Measurements from ENCODE around the gene ANXA8L1. TPM values are rescaled to one million over a fixed set of nuclear protein-coding genes. Genes with fewer than 3 reads are reported as not detected.
A peak's percentile ranks its signal among the peaks of the same experiment; 100 is the strongest.
"Not testable (repeated sequence)": the region's sequence is repeated elsewhere in the genome, so short reads cannot be mapped to it uniquely, and the experiment has no call there.

Gene ANXA8L1
- total and polyA plus RNA-seq, 4 donors = 12.0 to 23.9 (median 20.5) TPM

GRCh38 chr10:46368956-46369355, 6.6 kb upstream of the ANXA8L1 start:
- DNase-seq; H3K4me3 ChIP-seq; ATAC-seq (ENCODE audit: insufficient read depth, low FRiP score): not testable (repeated sequence)

DNA sequence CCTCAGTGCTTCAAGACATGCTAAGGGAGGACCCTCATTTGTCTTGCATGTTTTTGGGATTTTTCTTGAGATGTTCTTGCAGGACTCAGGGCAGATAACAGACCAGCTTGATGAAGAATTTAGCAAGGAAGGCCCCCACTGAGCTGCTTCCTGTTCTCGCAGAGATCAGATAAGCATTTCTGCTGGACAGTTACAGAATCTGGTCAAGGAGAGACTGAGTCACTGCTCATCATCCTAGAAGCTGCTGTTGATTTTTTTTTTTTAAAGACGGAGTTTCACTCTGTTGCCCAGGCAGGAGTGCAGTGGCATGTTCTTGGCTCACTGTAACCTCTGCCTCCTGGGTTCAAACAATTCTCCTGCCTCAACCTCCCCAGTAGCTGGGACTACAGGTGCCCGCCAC, 1.2 kb upstream of the ANXA8L1 start:
- not testable (repeated sequence) for H3K27ac ChIP-seq (ENCODE audit: low read depth in 1 of 2, low read length in 1 of 2); H3K4me1 ChIP-seq (ENCODE audit: control insufficient read depth in 5 of 5, insufficient read depth in 5 of 5, low read length in 5 of 5); DNase-seq; H3K36me3 ChIP-seq (ENCODE audit: control insufficient read depth in 4 of 4, insufficient read depth in 4 of 4, low read length in 4 of 4); H3K9me3 ChIP-seq (ENCODE audit: control insufficient read depth in 4 of 4, insufficient read depth in 3 of 4, low read length in 3 of 4); H3K27me3 ChIP-seq (ENCODE audit: control insufficient read depth in 3 of 3, insufficient read depth in 3 of 3, low read length in 2 of 3); H3K9ac ChIP-seq (ENCODE audit: insufficient read depth in 1 of 2, low read length in 2 of 2); ATAC-seq (ENCODE audit: insufficient read depth, low FRiP score); H3K4me3 ChIP-seq
- WGBS, 2 donors = 65% methylated on average over 2 of the region's 3 CpGs

More at GRCh38 chr10:46368956-46369355, 6.6 kb upstream of the ANXA8L1 start:
- not testable (repeated sequence) for H3K27ac ChIP-seq (ENCODE audit: low read depth in 1 of 2, low read length in 1 of 2); H3K4me1 ChIP-seq (ENCODE audit: control insufficient read depth in 5 of 5, insufficient read depth in 5 of 5, low read length in 5 of 5); H3K27me3 ChIP-seq (ENCODE audit: control insufficient read depth in 3 of 3, insufficient read depth in 3 of 3, low read length in 2 of 3); H3K9me3 ChIP-seq (ENCODE audit: control insufficient read depth in 4 of 4, insufficient read depth in 3 of 4, low read length in 3 of 4); H3K36me3 ChIP-seq (ENCODE audit: control insufficient read depth in 4 of 4, insufficient read depth in 4 of 4, low read length in 4 of 4); H3K9ac ChIP-seq (ENCODE audit: insufficient read depth in 1 of 2, low read length in 2 of 2)
- 89 to 92% methylated on average over 7 to 10 of the region's 11 CpGs for WGBS, 2 donors

- H3K9me3 ChIP-seq (ENCODE audit: control insufficient read depth in 4 of 4, insufficient read depth in 3 of 4, low read length in 3 of 4); H3K9ac ChIP-seq (ENCODE audit: insufficient read depth in 1 of 2, low read length in 2 of 2); H3K27me3 ChIP-seq (ENCODE audit: control insufficient read depth in 3 of 3, insufficient read depth in 3 of 3, low read length in 2 of 3); ATAC-seq (ENCODE audit: insufficient read depth, low FRiP score); H3K36me3 ChIP-seq (ENCODE audit: control insufficient read depth in 4 of 4, insufficient read depth in 4 of 4, low read length in 4 of 4); H3K27ac ChIP-seq (ENCODE audit: low read depth in 1 of 2, low read length in 1 of 2); H3K4me1 ChIP-seq (ENCODE audit: control insufficient read depth in 5 of 5, insufficient read depth in 5 of 5, low read length in 5 of 5); H3K4me3 ChIP-seq; DNase-seq: not testable (repeated sequence)
- no CpG with 5 or more reads among the region's 1 CpG for WGBS, 2 donors
These were observed 1.4 kb downstream of the ANXA8L1 start for GRCh38 chr10:46377022-46377421.

DNA sequence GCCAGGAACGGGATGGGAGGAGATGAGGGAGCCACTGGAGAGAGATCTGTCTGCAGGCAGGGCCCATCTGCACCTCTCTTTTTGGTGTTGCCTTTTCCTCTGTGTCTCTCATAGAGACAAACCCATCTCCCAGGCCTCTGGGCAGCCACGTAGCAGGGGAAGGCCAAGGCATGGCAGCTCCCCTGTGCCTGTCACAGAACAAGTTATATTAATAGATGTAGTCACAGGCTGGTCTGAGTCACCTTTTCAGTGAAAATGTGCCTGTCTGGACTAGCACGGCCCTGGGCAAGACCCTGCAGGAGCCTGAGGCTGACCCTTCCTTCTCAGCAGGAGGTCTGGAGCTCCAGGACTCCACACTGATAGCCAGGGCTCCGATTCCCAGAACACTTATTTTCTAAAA, 2.1 kb downstream of the ANXA8L1 start:
- not testable (repeated sequence) for H3K36me3 ChIP-seq (ENCODE audit: control insufficient read depth in 4 of 4, insufficient read depth in 4 of 4, low read length in 4 of 4); H3K9ac ChIP-seq (ENCODE audit: insufficient read depth in 1 of 2, low read length in 2 of 2); H3K9me3 ChIP-seq (ENCODE audit: control insufficient read depth in 4 of 4, insufficient read depth in 3 of 4, low read length in 3 of 4); H3K4me1 ChIP-seq (ENCODE audit: control insufficient read depth in 5 of 5, insufficient read depth in 5 of 5, low read length in 5 of 5); H3K4me3 ChIP-seq; H3K27me3 ChIP-seq (ENCODE audit: control insufficient read depth in 3 of 3, insufficient read depth in 3 of 3, low read length in 2 of 3); DNase-seq; ATAC-seq (ENCODE audit: insufficient read depth, low FRiP score); H3K27ac ChIP-seq (ENCODE audit: low read depth in 1 of 2, low read length in 1 of 2)
- 67% methylated on average over 1 of the region's 4 CpGs; no CpG with 5 or more reads in 1 of the 2 donors for WGBS, 2 donors

- not testable (repeated sequence) for DNase-seq; H3K9me3 ChIP-seq (ENCODE audit: control insufficient read depth in 4 of 4, insufficient read depth in 3 of 4, low read length in 3 of 4); H3K36me3 ChIP-seq (ENCODE audit: control insufficient read depth in 4 of 4, insufficient read depth in 4 of 4, low read length in 4 of 4); H3K27ac ChIP-seq (ENCODE audit: low read depth in 1 of 2, low read length in 1 of 2); H3K4me3 ChIP-seq; H3K27me3 ChIP-seq (ENCODE audit: control insufficient read depth in 3 of 3, insufficient read depth in 3 of 3, low read length in 2 of 3); H3K9ac ChIP-seq (ENCODE audit: insufficient read depth in 1 of 2, low read length in 2 of 2); H3K4me1 ChIP-seq (ENCODE audit: control insufficient read depth in 5 of 5, insufficient read depth in 5 of 5, low read length in 5 of 5)
- peak; percentile 73 for ATAC-seq (ENCODE audit: insufficient read depth, low FRiP score)
- 35 to 67% methylated on average over 3 to 5 of the region's 8 CpGs for WGBS, 2 donors
These were observed 2.5 kb downstream of the ANXA8L1 start for GRCh38 chr10:46378108-46378507.

DNA sequence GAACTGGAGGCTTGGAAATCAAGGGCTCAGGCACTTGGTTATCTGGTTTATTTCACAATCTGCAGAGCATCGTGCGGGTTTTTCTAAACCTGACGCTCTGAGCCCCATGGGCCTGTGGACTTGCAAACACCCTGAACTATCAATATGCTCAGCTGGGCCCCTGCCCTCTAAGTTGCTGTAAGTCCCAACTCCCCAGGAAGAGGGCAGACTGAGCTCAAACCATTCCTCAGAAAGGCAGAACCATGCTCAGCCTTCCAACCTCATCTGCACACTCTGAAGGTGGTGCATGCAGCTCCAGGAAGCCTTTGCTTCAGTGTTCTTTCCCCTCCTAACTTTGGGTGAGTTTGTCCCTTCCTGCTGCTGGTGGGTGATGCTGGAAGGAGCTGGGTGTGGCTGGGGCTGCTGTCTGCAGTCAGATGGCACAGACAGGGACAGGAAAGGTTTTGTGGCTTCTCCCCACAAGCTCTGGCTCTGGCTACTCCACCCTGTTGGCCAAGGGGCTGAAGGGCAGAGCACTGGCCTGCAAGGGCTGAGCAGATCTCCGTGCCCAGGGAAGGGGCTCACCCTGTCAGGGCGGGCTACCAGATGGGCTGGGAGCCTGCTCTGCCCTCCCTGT, 3.8 kb downstream of the ANXA8L1 start:
- not testable (repeated sequence) for DNase-seq; H3K36me3 ChIP-seq (ENCODE audit: control insufficient read depth in 4 of 4, insufficient read depth in 4 of 4, low read length in 4 of 4); H3K4me3 ChIP-seq; H3K9me3 ChIP-seq (ENCODE audit: control insufficient read depth in 4 of 4, insufficient read depth in 3 of 4, low read length in 3 of 4); H3K9ac ChIP-seq (ENCODE audit: insufficient read depth in 1 of 2, low read length in 2 of 2); ATAC-seq (ENCODE audit: insufficient read depth, low FRiP score); H3K27ac ChIP-seq (ENCODE audit: low read depth in 1 of 2, low read length in 1 of 2); H3K4me1 ChIP-seq (ENCODE audit: control insufficient read depth in 5 of 5, insufficient read depth in 5 of 5, low read length in 5 of 5); H3K27me3 ChIP-seq (ENCODE audit: control insufficient read depth in 3 of 3, insufficient read depth in 3 of 3, low read length in 2 of 3)
- 20 to 66% methylated on average over 1 to 2 of the region's 5 CpGs for WGBS, 2 donors

- H3K4me3 ChIP-seq; H3K27ac ChIP-seq (ENCODE audit: low read depth in 1 of 2, low read length in 1 of 2); H3K9ac ChIP-seq (ENCODE audit: insufficient read depth in 1 of 2, low read length in 2 of 2); DNase-seq; ATAC-seq (ENCODE audit: insufficient read depth, low FRiP score); H3K4me1 ChIP-seq (ENCODE audit: control insufficient read depth in 5 of 5, insufficient read depth in 5 of 5, low read length in 5 of 5); H3K27me3 ChIP-seq (ENCODE audit: control insufficient read depth in 3 of 3, insufficient read depth in 3 of 3, low read length in 2 of 3); H3K36me3 ChIP-seq (ENCODE audit: control insufficient read depth in 4 of 4, insufficient read depth in 4 of 4, low read length in 4 of 4); H3K9me3 ChIP-seq (ENCODE audit: control insufficient read depth in 4 of 4, insufficient read depth in 3 of 4, low read length in 3 of 4): not testable (repeated sequence)
- WGBS, 2 donors = no CpG with 5 or more reads among the region's 7 CpGs
These were observed 10.3 kb downstream of the ANXA8L1 start for GRCh38 chr10:46385858-46386257.

GRCh38 chr10:46386694-46387093, 11.1 kb downstream of the ANXA8L1 start:
- H3K27me3 ChIP-seq (ENCODE audit: control insufficient read depth in 3 of 3, insufficient read depth in 3 of 3, low read length in 2 of 3); DNase-seq; H3K4me3 ChIP-seq; H3K36me3 ChIP-seq (ENCODE audit: control insufficient read depth in 4 of 4, insufficient read depth in 4 of 4, low read length in 4 of 4); H3K9me3 ChIP-seq (ENCODE audit: control insufficient read depth in 4 of 4, insufficient read depth in 3 of 4, low read length in 3 of 4); H3K9ac ChIP-seq (ENCODE audit: insufficient read depth in 1 of 2, low read length in 2 of 2); H3K4me1 ChIP-seq (ENCODE audit: control insufficient read depth in 5 of 5, insufficient read depth in 5 of 5, low read length in 5 of 5); ATAC-seq (ENCODE audit: insufficient read depth, low FRiP score); H3K27ac ChIP-seq (ENCODE audit: low read depth in 1 of 2, low read length in 1 of 2): not testable (repeated sequence)
- no CpG with 5 or more reads among the region's 4 CpGs for WGBS, 2 donors

All from lung (tissue), 10 donors.